Stomach (tissue), 9 donors: ENCODE data around the gene PLLP. TPM values are rescaled to one million over a fixed set of nuclear protein-coding genes. Genes with fewer than 3 reads are reported as not detected.

Source experiments
- DNase-seq, 2 donors: peaks; one replicate each; pipeline versions ENCODE4 v3.0.0 to v3.0.0-alpha.2; 2013 to 2019
- H3K27ac ChIP-seq, 5 donors: fragments of 200-600 bp in 4 of 5; sonication (generic) in 4 of 5; one replicate each; pipeline ENCODE4 v1.5.1; 2013 to 2019; ENCODE audit warnings: mild to moderate bottlenecking in 1 of 5, moderate library complexity in 1 of 5
- H3K27me3 ChIP-seq, 3 donors: fragments of 200-600 bp; sonication (generic); one replicate each; pipeline ENCODE4 v1.5.1; 2017 to 2019; ENCODE audit warnings: mixed run types in 1 of 3
- H3K36me3 ChIP-seq, 4 donors: fragments of 200-600 bp; sonication (generic); 1 replicate in 3 of 4; 2 replicates in 1 of 4; pipeline ENCODE4 v1.5.1; 2016 to 2019
- H3K4me1 ChIP-seq, 4 donors: fragments of 200-600 bp; sonication (generic); one replicate each; pipeline ENCODE4 v1.5.1; 2016 to 2019
- H3K4me3 ChIP-seq, 4 donors: fragments of 200-600 bp; sonication (generic) in 3 of 4; one replicate each; pipeline ENCODE4 v1.5.1; 2016 to 2019; ENCODE audit warnings: mild to moderate bottlenecking in 1 of 4
- H3K9me3 ChIP-seq, 4 donors: fragments of 200-600 bp; sonication (generic); one replicate each; pipeline ENCODE4 v1.5.1; 2016 to 2019
- CTCF ChIP-seq, 7 experiments: fragments of 450-650 bp in 4 of 7; fragments of 200-600 bp in 3 of 7; sonication (generic) in 3 of 7; IDR thresholded peaks; one replicate each; pipeline ENCODE4 v1.5.1; 2016 to 2019; ENCODE audit warnings: antibody characterized with exemption in 7 of 7, control low read depth in 2 of 7, mild to moderate bottlenecking in 1 of 7
- EP300 ChIP-seq: sonication (generic); formaldehyde crosslinking; IDR thresholded peaks from one replicate; pipeline ENCODE4 v1.6.1; 2017; ENCODE audit warnings: antibody characterized with exemption
- POLR2A ChIP-seq, 4 donors: fragments of 450-650 bp; IDR thresholded peaks; one replicate each; pipeline ENCODE4 v1.6.1; 2016; ENCODE audit warnings: antibody characterized with exemption in 4 of 4, control low read depth in 2 of 4, mild to moderate bottlenecking in 1 of 4, moderate library complexity in 1 of 4
- POLR2AphosphoS5 ChIP-seq, 3 donors: sonication (generic); formaldehyde crosslinking; IDR thresholded peaks; one replicate each; pipeline ENCODE4 v1.6.1; 2016; ENCODE audit warnings: antibody characterized with exemption in 3 of 3
- WGBS, 5 donors: extraction: QIAGEN DNeasy Blood & Tissue Kit in 3 of 5; methylation state at CpG; one replicate each; pipeline versions ENCODE4 v1.1.5 to v1.1.7; 2013 to 2018; 5-methylcytosine and 5-hydroxymethylcytosine counted together
- intact Hi-C: fragments of 100-400 bp; cut with DNase I; formaldehyde crosslinking; loops from one replicate; pipeline ENCODE4 v1.15.1; 2023; ENCODE audit warnings: low total_unique reads
- polyA plus RNA-seq, 3 donors: library from polyadenylated mRNA; stranded (reverse); fragments of 200-250 nt; gene quantifications; one replicate each; pipeline ENCODE4 v1.2.3, GENCODE V29; 2013
- total RNA-seq, 5 donors: library from RNA; depleted of rRNA; stranded (reverse); fragments of >200 nt; gene quantifications; one replicate each; pipeline versions ENCODE4 v1.1.0 to v1.2.3, GENCODE V29; 2014 to 2016
- donor health status: healthy with polysubstance abuse.
- donor health status: Bipolar disorder and iron deficiency.
- donor health status: healthy.

The PLLP gene
- total and polyA plus RNA-seq, 8 donors: 27.4 to 190 (median 51.0) TPM

- peak overlapping the region; percentile 84 to 90 (median 89) for H3K27ac ChIP-seq
- peaks cover 0 to 29% (median 13%) of the 10 kb centered on the region in 3 donors for H3K27me3 ChIP-seq
- 16 to 20% (median 18%) methylated on average over 19 to 22 of the region's 22 CpGs for WGBS, 5 donors
- peak overlapping the region; percentile 59 to 80 (median 70) for H3K4me3 ChIP-seq
- no peak for TF ChIP-seq EP300
- TF ChIP-seq POLR2A (IDR thresholded peaks at IDR 0.05): no peak
- no peak for TF ChIP-seq CTCF (IDR thresholded peaks at IDR 0.05)
- no peak for TF ChIP-seq POLR2AphosphoS5 (IDR thresholded peaks at IDR 0.05)
- no peaks in the 10 kb centered on the region for H3K9me3 ChIP-seq
- H3K4me1 ChIP-seq: peaks cover 10 to 41% (median 33%) of the 10 kb centered on the region in 4 donors
- no peak for DNase-seq
- no peaks in the 10 kb centered on the region for H3K36me3 ChIP-seq
- intact Hi-C loops: no loop called here
Measured at GRCh38 chr16:57284952-57285363, 486 bp upstream of the PLLP start.

DNA sequence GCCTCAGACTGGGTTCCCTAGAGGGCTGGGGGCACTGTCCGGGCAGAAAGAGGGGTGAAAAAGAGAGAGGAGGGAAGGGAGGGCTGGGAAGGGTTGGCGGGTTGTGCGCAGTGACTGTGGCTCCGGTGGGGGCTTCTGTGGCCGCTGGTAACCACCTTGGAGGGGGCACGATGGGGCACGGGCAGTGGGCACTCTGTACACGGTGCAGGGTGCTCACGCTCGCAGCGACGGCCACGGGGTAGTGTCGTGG is 588 bp downstream of the PLLP start:
- WGBS, 5 donors: 5 to 12% (median 6%) methylated on average over 14 of the region's 14 CpGs
- intact Hi-C loops: no loop called here
- Histone ChIP-seq H3K27ac (peak overlapping the region; percentile 84 to 90 (median 89)), H3K4me1 (peaks cover 15 to 51% (median 43%) of the 10 kb centered on the region in 4 donors), H3K4me3 (peak overlapping the region; percentile 59 to 80 (median 70)), H3K36me3 (no peaks in the 10 kb centered on the region), H3K27me3 (peaks cover 0 to 29% (median 13%) of the 10 kb centered on the region in 3 donors), H3K9me3 (no peaks in the 10 kb centered on the region)
- TF ChIP-seq POLR2A (IDR thresholded peaks at IDR 0.05): no peak
- TF ChIP-seq CTCF (IDR thresholded peaks at IDR 0.05): no peak
- no peak for TF ChIP-seq EP300
- TF ChIP-seq POLR2AphosphoS5 (IDR thresholded peaks at IDR 0.05): no peak
- DNase-seq: no peak

DNA sequence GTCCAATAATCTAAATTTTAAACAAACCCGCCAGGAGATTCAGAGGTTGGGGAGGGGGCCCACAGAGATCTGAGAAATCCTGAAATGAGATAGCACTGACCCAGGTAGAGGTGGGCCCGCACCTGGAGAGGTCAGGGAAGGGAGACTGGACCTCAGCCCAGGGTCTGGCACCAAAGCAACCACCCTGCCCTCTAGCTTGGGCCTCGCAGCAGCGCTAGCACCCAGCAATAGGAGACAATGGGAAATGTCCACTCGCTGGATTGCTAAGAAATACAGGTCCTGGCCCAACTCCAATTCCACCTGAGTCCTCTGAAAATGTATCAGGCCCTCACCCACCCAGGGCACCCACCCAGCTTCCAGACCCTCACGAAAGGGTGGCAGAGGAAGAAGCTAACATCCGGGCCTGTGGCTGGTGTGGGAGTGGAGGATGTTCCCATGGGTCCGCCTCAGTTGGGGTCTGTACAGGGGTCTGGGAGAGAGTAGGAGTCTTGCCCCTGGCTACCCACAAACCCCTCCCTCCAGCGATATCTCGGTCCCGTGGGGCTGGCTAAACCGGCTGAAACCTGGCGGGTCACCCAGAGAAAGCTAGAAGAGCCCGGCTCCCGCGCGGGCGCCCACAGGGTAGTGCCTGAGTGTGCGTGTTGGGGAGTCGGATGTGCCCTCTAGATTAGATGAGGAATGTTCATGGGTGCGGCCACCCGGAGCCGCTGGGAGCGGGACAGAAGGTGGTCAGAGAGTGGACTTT is 1.1 kb downstream of the PLLP start:
- Histone ChIP-seq H3K9me3 (no peaks in the 10 kb centered on the region), H3K4me1 (peaks cover 15 to 56% (median 48%) of the 10 kb centered on the region in 4 donors), H3K36me3 (no peaks in the 10 kb centered on the region), H3K27ac (peak overlapping the region; percentile 84 to 90 (median 89)), H3K4me3 (peak overlapping the region; percentile 59 to 80 (median 70)), H3K27me3 (peaks cover 0 to 29% (median 13%) of the 10 kb centered on the region in 3 donors)
- DNase-seq: peak; percentile 70 to 82
- WGBS, 5 donors: 25 to 39% (median 30%) methylated on average over 20 to 24 of the region's 24 CpGs
- intact Hi-C loops: no loop called here
- no peak for TF ChIP-seq EP300
- peak in 1 of 7 experiments; percentile 6 for TF ChIP-seq CTCF (IDR thresholded peaks at IDR 0.05)
- peak in 2 of 3 donors; percentile 44 to 54 for TF ChIP-seq POLR2AphosphoS5 (IDR thresholded peaks at IDR 0.05)
- TF ChIP-seq POLR2A (IDR thresholded peaks at IDR 0.05): no peak

- Histone ChIP-seq H3K9me3 (no peaks in the 10 kb centered on the region), H3K36me3 (no peaks in the 10 kb centered on the region), H3K4me1 (peaks cover 15 to 63% (median 55%) of the 10 kb centered on the region in 4 donors), H3K4me3 (peak overlapping the region; percentile 59 to 80 (median 70)), H3K27me3 (peaks cover 0 to 29% (median 13%) of the 10 kb centered on the region in 3 donors), H3K27ac (peak overlapping the region; percentile 84 to 90 (median 89))
- 27 to 57% (median 38%) methylated on average over 8 of the region's 8 CpGs for WGBS, 5 donors
- intact Hi-C loops: no loop called here
- DNase-seq: no peak
- TF ChIP-seq POLR2AphosphoS5 (IDR thresholded peaks at IDR 0.05) (no peak), EP300 (no peak), POLR2A (IDR thresholded peaks at IDR 0.05) (no peak), CTCF (IDR thresholded peaks at IDR 0.05) (no peak)
Measured at GRCh38 chr16:57282510-57283213, 1.8 kb downstream of the PLLP start.
